PC-3 (cell line): Measurements from ENCODE around the gene IL17RA. TPM values are rescaled to one million over a fixed set of nuclear protein-coding genes. Genes with fewer than 3 reads are reported as not detected.

Experiments
- ATAC-seq: fragments of 200-7000 bp; cut with Tn5 transposase; 2 replicates; pipeline ENCODE4 v1.9.1; 2020; ENCODE audit warnings: mild to moderate bottlenecking, moderate library complexity
- BruUV-seq: library from RNA; stranded (reverse); fragments of 400-500 nt; replicated peaks from 2 replicates; lab custom pipeline; 2021; lab: Mats Ljungman, UMichigan
- CTCF ChIA-PET: fragments of 300-600 bp; sonication (Branson Sonifier 250); formaldehyde crosslinking; loops from one replicate; lab custom pipeline; 2022; ENCODE audit warnings: antibody characterized with exemption; lab: Charles Lee
- POLR2A ChIA-PET: fragments of 300-600 bp; sonication (Branson Sonifier 250); formaldehyde crosslinking; loops from one replicate; lab custom pipeline; 2022; ENCODE audit warnings: antibody characterized with exemption; ENCODE audit not compliant: unreplicated experiment; lab: Charles Lee
- DNase-seq: peaks from one replicate; pipeline ENCODE4 v3.0.0-alpha.2; 2015
- H2AFZ ChIP-seq: fragments of 300-600 bp; sonication (generic); 2 replicates; pipeline ENCODE4 v1.6.0; 2016; ENCODE audit warnings: antibody characterized with exemption, low read length
- H3F3A ChIP-seq: fragments of 300-600 bp; sonication (generic); one replicate; pipeline ENCODE4 v1.6.0; 2017; ENCODE audit warnings: antibody characterized with exemption, low read length, control low read depth, mild to moderate bottlenecking; ENCODE audit not compliant: unreplicated experiment
- H3K27ac ChIP-seq: fragments of 300-600 bp; sonication (generic); 2 replicates; pipeline ENCODE4 v1.5.1; 2016; ENCODE audit warnings: mild to moderate bottlenecking, low read length
- H3K27me3 ChIP-seq: fragments of 300-600 bp; sonication (generic); 2 replicates; pipeline ENCODE4 v1.6.1; 2016; ENCODE audit warnings: low read length, mixed read lengths
- H3K36me3 ChIP-seq: fragments of 300-600 bp; sonication (generic); 2 replicates; pipeline ENCODE4 v1.6.1; 2016; ENCODE audit warnings: low read depth, mixed run types, low read length, mixed read lengths
- H3K4me1 ChIP-seq: fragments of 300-600 bp; sonication (generic); 2 replicates; pipeline ENCODE4 v1.5.1; 2016; ENCODE audit warnings: low read length; ENCODE audit not compliant: insufficient read depth
- H3K4me2 ChIP-seq: fragments of 300-600 bp; sonication (generic); 2 replicates; pipeline ENCODE4 v1.6.0; 2016; ENCODE audit warnings: low read length
- H3K4me3 ChIP-seq: fragments of 300-600 bp; sonication (generic); 2 replicates; pipeline ENCODE4 v1.5.1; 2016; ENCODE audit warnings: mild to moderate bottlenecking, low read length, mixed read lengths
- H3K79me2 ChIP-seq: fragments of 300-600 bp; sonication (generic); 2 replicates; pipeline ENCODE4 v1.6.1; 2017; ENCODE audit warnings: low read length, mixed read lengths
- H3K9ac ChIP-seq: fragments of 300-600 bp; sonication (generic); 2 replicates; pipeline ENCODE4 v1.6.0; 2016; ENCODE audit warnings: mild to moderate bottlenecking, low read length
- H3K9me2 ChIP-seq: fragments of 300-600 bp; sonication (generic); replicated peaks from 2 replicates; pipeline ENCODE4 v1.6.1; 2016; ENCODE audit warnings: mixed run types, low read length, mixed read lengths
- H3K9me3 ChIP-seq: fragments of 300-600 bp; sonication (generic); 2 replicates; pipeline ENCODE4 v1.6.1; 2016; ENCODE audit warnings: low read length, mixed read lengths
- H4K20me1 ChIP-seq: fragments of 300-600 bp; sonication (generic); 2 replicates; pipeline ENCODE4 v1.6.1; 2016; ENCODE audit warnings: low read length, mixed read lengths
- EZH2 ChIP-seq: fragments of 300-600 bp; sonication (generic); IDR thresholded peaks from one replicate; pipeline ENCODE4 v1.6.1; 2017; ENCODE audit warnings: antibody characterized with exemption, mild to moderate bottlenecking, low read length; ENCODE audit not compliant: unreplicated experiment
- EZH2phosphoT487 ChIP-seq: fragments of 300-600 bp; sonication (generic); IDR thresholded peaks from 2 replicates; pipeline ENCODE4 v1.6.1; 2018; ENCODE audit warnings: mild to moderate bottlenecking, antibody characterized with exemption, low read length, borderline replicate concordance
- intact Hi-C: fragments of 100-400 bp; cut with micrococcal nuclease; formaldehyde crosslinking; loops from 2 replicates; pipeline ENCODE4 v1.9.0; 2023
- total RNA-seq: library from RNA; depleted of rRNA; stranded (reverse); fragments of >200 nt; gene quantifications from 2 replicates; pipeline ENCODE4 v1.2.3, GENCODE V29; 2014
- TF ChIP-seq, protein P1 (sequence below): fragments of 300-600 bp; sonication (generic); conservative IDR thresholded peaks from 2 replicates; pipeline ENCODE4 v1.5.1; 2017; ENCODE audit warnings: antibody characterized with exemption, low read depth, mild to moderate bottlenecking, low read length

The IL17RA gene
- total RNA-seq, 1 experiment from 2014 or later, result 5.9 TPM

DNA sequence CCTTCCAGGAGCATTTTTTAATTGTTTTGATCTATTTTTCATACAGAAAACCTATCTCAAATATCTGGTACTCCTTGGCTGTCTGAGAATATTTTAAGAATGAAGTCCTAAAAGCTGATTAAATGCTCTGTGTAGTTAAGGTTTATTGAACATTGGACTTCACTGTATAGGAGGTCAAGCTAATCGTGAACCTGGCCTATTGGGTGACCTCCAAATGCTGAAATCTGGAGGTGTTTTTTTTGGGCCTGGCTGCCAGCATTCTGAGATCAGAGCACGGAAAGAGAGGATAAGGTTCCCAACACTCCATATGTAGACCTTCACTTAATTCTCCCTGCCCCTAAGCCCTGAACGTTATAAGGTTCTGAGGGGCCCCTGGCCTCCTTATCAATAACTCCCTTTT, 8.3 kb downstream of the IL17RA start:
- no peak for TF ChIP-seq EZH2
- TF ChIP-seq, protein P1, sequence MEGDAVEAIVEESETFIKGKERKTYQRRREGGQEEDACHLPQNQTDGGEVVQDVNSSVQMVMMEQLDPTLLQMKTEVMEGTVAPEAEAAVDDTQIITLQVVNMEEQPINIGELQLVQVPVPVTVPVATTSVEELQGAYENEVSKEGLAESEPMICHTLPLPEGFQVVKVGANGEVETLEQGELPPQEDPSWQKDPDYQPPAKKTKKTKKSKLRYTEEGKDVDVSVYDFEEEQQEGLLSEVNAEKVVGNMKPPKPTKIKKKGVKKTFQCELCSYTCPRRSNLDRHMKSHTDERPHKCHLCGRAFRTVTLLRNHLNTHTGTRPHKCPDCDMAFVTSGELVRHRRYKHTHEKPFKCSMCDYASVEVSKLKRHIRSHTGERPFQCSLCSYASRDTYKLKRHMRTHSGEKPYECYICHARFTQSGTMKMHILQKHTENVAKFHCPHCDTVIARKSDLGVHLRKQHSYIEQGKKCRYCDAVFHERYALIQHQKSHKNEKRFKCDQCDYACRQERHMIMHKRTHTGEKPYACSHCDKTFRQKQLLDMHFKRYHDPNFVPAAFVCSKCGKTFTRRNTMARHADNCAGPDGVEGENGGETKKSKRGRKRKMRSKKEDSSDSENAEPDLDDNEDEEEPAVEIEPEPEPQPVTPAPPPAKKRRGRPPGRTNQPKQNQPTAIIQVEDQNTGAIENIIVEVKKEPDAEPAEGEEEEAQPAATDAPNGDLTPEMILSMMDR, result no peak
- no peak for TF ChIP-seq EZH2phosphoT487
- BruUV-seq, result no TSS peak
- POLR2A ChIA-PET, result no interaction called here
- H3K4me3 ChIP-seq, result no peak overlapping the region
- H3F3A ChIP-seq, result no peaks in the 10 kb centered on the region
- no peaks in the 10 kb centered on the region for H3K9me2 ChIP-seq
- no peaks in the 10 kb centered on the region for H3K9me3 ChIP-seq
- no peak for ATAC-seq
- H3K36me3 ChIP-seq, result no peaks in the 10 kb centered on the region
- intact Hi-C loops, result no loop called here
- no peak for DNase-seq
- peaks cover 11% of the 10 kb centered on the region; the same call in 1 of the 2 replicates for H3K79me2 ChIP-seq
- CTCF ChIA-PET, result no interaction called here
- H3K4me1 ChIP-seq, result no peaks in the 10 kb centered on the region
- H3K27me3 ChIP-seq, result no peaks in the 10 kb centered on the region
- H3K27ac ChIP-seq, result no peak overlapping the region
- no peak overlapping the region for H2AFZ ChIP-seq
- 0 out of 2 replicates have a peak, but pooled peaks cover 4% of the 10 kb centered on the region for H4K20me1 ChIP-seq
- no peak overlapping the region for H3K4me2 ChIP-seq
- H3K9ac ChIP-seq, result no peak overlapping the region

DNA sequence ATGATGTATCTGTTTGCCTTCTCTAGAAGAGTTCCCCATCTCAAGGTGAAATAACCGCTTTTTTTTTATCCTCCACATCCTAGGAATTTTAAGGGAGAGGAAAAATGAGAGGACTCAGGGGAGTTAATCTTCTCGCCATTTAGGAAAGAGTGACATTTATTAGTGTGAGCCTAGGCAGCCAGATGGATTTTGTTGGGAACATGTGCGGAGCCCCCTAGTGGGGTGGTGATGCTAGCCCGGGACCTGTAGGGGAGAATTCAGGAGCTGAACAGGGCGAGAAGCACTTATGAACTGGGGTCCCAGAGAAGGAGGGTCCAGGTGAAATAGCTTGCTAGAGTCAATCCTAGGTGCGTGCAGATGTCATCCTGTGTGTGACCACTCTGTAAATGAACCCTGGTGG, 10.7 kb downstream of the IL17RA start:
- BruUV-seq, result no TSS peak
- H3K36me3 ChIP-seq, result no peaks in the 10 kb centered on the region
- H4K20me1 ChIP-seq, result 0 out of 2 replicates have a peak, but pooled peaks cover 4% of the 10 kb centered on the region
- no peak overlapping the region for H3K4me3 ChIP-seq
- no peaks in the 10 kb centered on the region for H3K27me3 ChIP-seq
- H3K4me2 ChIP-seq, result no peak overlapping the region
- no peaks in the 10 kb centered on the region for H3K9me2 ChIP-seq
- ChIA-PET CTCF (interaction anchor here (0.5 kb wide), 1 partner anchor 45 kb away, joined by 3 read pairs; no protein-coding TSS in a partner anchor), POLR2A (no interaction called here)
- no peak for TF ChIP-seq EZH2phosphoT487
- TF ChIP-seq, protein P1, result peak; percentile 40; the same call in 1 of the 2 replicates
- H3K4me1 ChIP-seq, result no peaks in the 10 kb centered on the region
- ATAC-seq (no peak; the same call in 1 of the 2 replicates), DNase-seq (no peak)
- H3F3A ChIP-seq, result no peaks in the 10 kb centered on the region
- intact Hi-C loops, result no loop called here
- no peak overlapping the region for H3K9ac ChIP-seq
- H3K27ac ChIP-seq, result no peak overlapping the region
- H2AFZ ChIP-seq, result no peak overlapping the region
- no peaks in the 10 kb centered on the region for H3K9me3 ChIP-seq
- H3K79me2 ChIP-seq, result peaks cover 11% of the 10 kb centered on the region; the same call in 1 of the 2 replicates

DNA sequence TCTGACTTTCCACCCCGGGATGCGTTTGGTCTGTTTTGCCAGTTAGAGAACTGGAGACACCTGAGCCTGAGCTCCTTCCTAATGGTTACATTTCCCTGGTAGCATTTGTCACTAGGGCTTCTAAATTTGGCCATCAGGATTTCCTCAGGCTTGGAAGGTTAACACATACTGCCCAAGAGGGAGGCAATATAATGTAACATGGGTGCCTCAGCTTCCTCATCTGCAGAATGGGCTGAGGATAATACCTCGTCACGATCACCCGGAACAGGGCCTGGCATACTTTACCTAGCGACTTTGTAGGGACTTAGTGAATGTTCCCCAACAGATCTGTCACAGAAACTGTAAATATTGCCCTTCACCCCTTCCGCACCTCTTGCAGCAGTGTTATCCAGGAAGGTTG, 11.3 kb downstream of the IL17RA start:
- H3K79me2 ChIP-seq, result peaks cover 8% of the 10 kb centered on the region; the same call in 1 of the 2 replicates
- intact Hi-C loops, result no loop called here
- H3K27ac ChIP-seq, result no peak overlapping the region
- no peak for ATAC-seq
- ChIA-PET CTCF (interaction anchor here (0.5 kb wide), 1 partner anchor 46 kb away, joined by 3 read pairs; no protein-coding TSS in a partner anchor), POLR2A (no interaction called here)
- 0 out of 2 replicates have a peak, but pooled peaks cover 4% of the 10 kb centered on the region for H4K20me1 ChIP-seq
- BruUV-seq, result no TSS peak
- no peaks in the 10 kb centered on the region for H3K27me3 ChIP-seq
- H3K9me2 ChIP-seq, result no peaks in the 10 kb centered on the region
- H3F3A ChIP-seq, result no peaks in the 10 kb centered on the region
- H3K4me2 ChIP-seq, result no peak overlapping the region
- H3K4me3 ChIP-seq, result no peak overlapping the region
- no peak overlapping the region for H2AFZ ChIP-seq
- TF ChIP-seq EZH2 (no peak), EZH2phosphoT487 (no peak)
- TF ChIP-seq, protein P1, result no peak
- no peak overlapping the region for H3K9ac ChIP-seq
- no peak for DNase-seq
- no peaks in the 10 kb centered on the region for H3K36me3 ChIP-seq
- no peaks in the 10 kb centered on the region for H3K4me1 ChIP-seq
- no peaks in the 10 kb centered on the region for H3K9me3 ChIP-seq
